GM12865 (cell line): ENCODE results near the gene GNAI3.

ENCODE experiments used
- DNase-seq: peaks from one replicate; pipeline ENCODE4 v3.0.0; 2010; ENCODE audit warnings: low read depth
- H3K4me3 ChIP-seq: 2 replicates; pipeline ENCODE4 v1.5.1; 2011; ENCODE audit warnings: mild to moderate bottlenecking, low read depth, low read length, control low read depth
- TF ChIP-seq, protein P1 (sequence below): IDR thresholded peaks from 2 replicates; pipeline ENCODE4 v1.5.1; 2011; ENCODE audit warnings: low read length, control low read depth, low read depth, inconsistent platforms; ENCODE audit not compliant: insufficient read depth; ENCODE audit errors: missing control alignments

Gene GNAI3

DNA sequence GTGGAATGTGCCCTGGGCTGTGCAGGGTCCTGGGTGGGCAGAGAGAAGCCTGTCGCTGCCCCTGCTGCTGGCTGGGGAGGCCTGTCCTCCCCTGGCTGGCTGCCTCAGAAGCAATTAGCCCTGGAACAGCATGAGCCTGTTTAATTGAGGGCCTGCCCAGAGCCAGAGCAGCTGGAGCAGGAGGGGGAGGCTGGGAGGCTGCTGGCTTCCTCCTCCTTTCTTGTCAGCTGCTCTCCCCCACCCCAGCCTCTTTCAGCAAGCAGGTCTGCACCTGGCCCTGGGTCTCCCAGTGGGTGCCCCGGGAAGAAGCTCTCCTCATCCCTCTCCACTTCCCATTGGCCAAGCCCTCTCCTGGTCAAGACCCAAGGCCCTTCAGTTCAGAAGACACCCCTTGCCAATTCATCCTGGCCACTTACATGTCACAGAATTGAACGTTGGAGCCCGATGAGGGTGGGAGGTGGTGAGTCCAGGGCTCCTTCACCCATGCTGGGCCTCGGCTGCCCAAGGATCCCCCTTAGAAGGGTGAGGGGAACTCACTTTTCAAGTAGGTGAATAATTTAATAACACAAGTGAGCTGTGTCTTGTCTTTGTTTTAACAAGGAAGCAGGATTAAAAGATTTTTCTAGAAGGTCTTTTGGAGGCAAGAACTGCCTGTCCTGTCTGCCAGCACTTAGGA is 84.4 kb downstream of the GNAI3 start:
- DNase-seq, result no peak
- TF ChIP-seq, protein P1, sequence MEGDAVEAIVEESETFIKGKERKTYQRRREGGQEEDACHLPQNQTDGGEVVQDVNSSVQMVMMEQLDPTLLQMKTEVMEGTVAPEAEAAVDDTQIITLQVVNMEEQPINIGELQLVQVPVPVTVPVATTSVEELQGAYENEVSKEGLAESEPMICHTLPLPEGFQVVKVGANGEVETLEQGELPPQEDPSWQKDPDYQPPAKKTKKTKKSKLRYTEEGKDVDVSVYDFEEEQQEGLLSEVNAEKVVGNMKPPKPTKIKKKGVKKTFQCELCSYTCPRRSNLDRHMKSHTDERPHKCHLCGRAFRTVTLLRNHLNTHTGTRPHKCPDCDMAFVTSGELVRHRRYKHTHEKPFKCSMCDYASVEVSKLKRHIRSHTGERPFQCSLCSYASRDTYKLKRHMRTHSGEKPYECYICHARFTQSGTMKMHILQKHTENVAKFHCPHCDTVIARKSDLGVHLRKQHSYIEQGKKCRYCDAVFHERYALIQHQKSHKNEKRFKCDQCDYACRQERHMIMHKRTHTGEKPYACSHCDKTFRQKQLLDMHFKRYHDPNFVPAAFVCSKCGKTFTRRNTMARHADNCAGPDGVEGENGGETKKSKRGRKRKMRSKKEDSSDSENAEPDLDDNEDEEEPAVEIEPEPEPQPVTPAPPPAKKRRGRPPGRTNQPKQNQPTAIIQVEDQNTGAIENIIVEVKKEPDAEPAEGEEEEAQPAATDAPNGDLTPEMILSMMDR, result no peak
- no peak overlapping the region for H3K4me3 ChIP-seq

DNA sequence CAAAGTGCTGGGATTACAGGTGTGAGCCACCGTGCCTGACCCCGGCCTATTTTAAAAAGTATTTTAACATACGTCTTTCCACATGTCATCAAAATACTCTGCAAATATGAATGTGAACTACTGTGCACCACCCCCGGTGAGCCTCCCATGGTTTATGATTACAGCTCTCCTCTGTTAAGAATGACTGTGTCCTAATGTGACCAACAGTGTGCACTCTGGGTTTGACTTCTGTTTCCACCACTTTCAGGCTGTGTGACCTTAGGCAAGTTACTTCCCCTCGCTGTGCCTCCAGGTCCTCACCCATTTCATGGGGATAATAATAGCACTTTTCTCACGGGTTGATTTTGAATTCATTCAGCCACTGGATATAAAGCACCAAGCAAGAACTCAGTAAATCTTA is 85.9 kb downstream of the GNAI3 start:
- no peak overlapping the region for H3K4me3 ChIP-seq
- TF ChIP-seq, protein P1, result no peak
- DNase-seq, result peak; percentile 56

DNA sequence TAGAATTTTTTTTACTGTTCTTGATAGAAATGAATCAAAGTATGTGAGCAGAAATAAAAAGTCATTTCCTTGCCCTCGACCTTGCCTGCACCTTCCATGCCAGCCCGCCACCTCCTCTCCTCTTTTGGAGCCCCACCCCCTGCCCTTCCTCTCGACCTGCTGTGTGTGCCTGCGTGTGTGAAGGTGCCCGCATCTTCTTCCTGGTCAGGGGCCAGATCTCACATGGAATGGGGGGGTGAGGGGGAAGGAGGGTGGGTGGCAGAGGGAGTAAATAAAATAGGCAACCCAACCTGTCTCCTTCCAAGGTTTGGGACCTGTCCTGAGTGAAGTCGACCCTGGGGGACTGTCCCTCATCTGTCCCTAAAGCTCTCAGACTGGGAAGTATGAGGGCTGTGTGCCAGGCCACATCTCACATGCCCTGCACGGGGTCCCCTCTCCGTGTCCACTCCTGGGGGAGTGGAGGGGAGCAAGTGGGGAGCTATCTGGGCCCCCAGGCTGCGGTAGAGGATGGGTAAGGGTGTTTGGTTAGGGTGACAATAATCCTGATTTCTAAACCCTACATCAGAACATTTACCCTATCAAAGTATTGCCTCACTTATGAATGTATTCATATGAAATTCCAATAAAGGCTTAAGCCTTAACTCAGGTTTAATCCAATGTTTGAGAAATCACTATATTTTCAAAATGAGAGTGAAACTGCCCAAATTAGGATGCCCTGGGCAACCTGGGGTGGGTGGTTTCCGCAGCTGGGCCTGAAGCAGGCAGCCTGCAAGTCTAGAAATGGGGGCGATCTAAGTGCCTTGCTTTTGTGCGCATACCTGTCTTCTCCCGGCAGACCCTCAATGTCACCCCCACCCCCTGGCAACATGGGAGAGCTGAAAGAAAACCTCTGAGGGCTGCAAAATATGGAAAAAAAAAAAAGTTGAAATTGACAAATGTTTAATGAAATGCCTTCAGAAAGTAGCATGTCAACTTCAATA is 86.6 kb downstream of the GNAI3 start:
- TF ChIP-seq, protein P1, result no peak
- DNase-seq, result peak; percentile 53
- H3K4me3 ChIP-seq, result peak overlapping the region; percentile 21; the same call in 1 of the 2 replicates

DNA sequence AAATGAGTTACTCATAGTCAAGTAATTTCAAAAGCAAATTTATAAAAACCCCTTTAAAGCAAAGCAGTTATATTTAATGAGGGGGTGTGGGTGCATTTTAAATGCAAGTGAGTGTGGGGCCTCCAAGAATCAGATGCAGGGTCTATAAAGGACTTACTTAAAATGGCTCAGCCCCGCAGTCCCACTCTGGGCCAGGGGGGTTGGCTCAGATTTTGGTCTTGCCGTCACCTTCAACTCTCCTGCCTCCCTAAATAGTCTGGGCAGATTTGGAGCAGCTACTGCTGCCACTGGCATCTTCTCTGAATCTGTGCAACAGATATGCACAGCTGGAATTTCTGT is 87.4 kb downstream of the GNAI3 start:
- no peak for DNase-seq
- TF ChIP-seq, protein P1, result no peak
- no peak overlapping the region for H3K4me3 ChIP-seq

DNA sequence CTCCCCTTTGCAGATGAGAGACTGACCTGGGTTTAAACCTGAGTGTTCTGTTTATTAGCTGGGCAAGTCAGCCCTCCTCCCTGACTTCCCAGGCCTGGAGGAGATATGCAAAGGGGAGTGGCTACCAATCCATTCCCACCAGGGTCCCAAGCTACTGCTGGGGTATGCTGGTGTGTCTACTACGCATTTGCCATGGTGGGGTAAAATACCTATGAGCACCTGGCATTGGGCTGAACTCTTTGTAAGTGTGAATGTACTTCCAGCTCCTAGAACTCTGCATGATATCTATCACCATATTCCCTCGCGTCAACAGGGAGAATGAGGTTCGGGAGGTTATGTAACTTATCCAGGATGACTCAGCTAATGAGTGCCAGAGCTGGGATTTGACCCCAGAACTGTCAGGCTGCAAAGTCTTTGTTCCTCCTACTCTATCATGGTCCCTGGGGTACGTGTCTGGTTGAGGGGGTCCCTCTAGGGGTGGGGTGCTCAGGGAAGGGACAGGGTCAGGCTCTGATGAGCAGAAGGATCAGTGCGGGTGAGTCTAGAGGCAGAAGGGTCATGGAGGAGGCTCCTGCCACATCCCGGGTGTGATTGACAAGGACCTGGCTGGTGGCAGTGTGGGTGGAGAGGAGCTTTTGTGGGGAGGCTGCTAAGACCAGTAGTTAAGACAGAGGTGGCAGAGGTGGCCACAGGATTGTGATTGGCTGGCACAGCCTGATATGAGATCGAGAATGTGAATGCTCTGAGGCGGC is 88.0 kb downstream of the GNAI3 start:
- no peak for DNase-seq
- TF ChIP-seq, protein P1, result no peak
- no peak overlapping the region for H3K4me3 ChIP-seq

DNA sequence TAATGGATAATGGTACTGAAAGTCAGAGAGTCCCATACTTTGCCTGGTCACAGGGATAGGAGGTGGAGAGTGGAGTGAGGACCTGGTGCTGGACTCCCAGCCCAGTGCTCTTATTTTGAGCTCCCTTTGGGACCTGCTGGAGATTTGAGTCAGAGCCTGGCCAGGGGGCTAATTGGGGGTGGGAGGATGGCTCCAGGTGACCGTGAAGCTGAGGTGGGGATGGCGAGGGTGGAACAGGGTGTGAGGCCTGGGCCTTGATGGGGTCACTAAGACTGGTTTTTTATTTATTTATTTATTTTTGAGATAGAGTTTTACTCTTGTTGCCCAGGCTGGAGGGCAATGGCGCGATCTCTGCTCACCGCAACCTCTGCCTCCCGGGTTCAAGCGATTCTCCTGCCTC is 89.0 kb downstream of the GNAI3 start:
- TF ChIP-seq, protein P1, result no peak
- no peak overlapping the region for H3K4me3 ChIP-seq
- no peak for DNase-seq
